Measurements from ENCODE around the gene FBLN1.

GRCh38 chr22:45525480-45525879, 22.8 kb downstream of the FBLN1 start:
- TF ChIP-seq EZH2phosphoT487 (IDR thresholded peaks at IDR 0.05; ENCODE audit: insufficient read depth, low read depth): no peak
- no peak for TF ChIP-seq EZH2 (IDR thresholded peaks at IDR 0.05; ENCODE audit: insufficient read depth, poor library complexity, severe bottlenecking)

Data from GM23248 (cell line).